Measurements from ENCODE around the gene HOXB9.

Gene HOXB9

GRCh38 chr17:48637323-48638260 lies 11.4 kb upstream of the HOXB9 start:
- DNase-seq = no peak

DNA sequence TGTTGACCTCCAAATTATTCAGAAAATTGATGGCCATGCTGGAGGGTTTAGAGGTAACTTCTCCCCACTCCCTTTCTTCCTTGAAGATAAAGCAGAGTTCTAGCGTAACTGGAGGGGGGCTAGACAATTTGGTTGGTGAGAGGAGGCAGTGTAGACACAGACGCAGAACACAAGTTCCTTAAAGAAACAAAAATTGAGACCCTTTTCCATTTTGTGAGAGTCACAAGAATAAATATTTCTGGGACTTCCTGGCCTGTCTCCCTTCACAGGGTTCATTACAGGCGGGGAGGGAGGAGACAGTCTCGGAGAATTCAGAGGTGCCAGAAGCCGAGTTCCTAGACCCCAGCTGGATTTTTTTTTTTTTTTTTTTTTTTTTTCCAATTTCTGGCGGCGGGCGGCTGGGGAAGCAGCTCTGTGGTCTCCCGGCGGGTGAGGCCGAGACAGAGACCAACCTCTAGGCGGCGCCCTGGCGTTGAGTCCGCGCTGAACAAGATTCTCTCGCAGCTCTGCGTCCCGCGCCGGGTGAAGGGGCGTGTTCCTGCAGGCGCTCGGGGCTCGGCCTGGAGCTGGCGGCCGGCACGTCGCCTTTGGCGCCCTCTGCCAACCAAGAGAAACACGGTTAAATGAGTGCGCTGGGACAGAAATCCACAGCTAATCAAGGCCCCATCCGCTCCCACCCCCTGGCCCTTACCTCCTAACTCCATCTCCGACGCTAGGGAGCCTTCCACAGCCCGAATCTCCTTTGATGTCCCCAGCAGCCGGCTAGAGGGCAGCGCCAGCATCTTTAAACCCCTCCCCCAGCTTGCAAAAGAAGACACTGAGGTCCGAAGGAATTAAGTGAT lies 10.2 kb upstream of the HOXB9 start:
- DNase-seq = peak; percentile 91

DNA sequence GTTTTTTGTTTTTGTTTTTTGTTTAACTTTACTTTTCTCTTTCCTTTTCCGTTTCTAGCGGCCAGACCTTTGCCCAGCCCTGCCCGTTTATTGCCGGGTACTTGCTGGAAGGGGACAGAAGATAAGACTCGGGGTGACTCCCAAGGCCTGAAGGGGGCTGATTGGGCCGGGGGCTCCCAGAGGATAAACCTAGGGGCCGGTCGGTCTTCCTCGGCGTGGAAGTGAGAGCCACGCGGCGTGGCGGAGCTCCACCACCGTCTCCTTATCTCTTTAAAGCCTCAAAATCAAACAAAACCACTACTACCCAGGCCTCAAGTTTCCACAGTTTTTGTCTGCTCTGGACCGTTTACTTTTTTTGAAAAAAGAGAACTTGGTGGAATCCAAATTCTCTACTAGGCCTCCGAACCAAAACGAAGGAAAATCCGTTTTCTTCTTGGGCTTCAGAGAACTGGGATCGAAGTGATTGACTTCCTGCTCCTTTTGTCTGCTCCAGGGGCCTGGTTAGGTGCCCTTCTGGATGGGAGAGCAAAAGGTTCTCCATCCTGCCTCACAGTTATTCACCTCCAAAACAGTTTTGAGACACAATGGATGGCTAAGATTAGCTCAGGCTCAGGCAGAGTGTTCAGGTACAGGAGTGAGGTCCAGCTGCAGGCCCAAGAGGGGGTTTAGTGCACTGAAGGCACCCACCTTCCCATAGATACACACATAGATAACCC lies 8.5 kb upstream of the HOXB9 start:
- no peak for DNase-seq

GRCh38 chr17:48633266-48633677 lies 7.1 kb upstream of the HOXB9 start:
- DNase-seq = no peak

DNA sequence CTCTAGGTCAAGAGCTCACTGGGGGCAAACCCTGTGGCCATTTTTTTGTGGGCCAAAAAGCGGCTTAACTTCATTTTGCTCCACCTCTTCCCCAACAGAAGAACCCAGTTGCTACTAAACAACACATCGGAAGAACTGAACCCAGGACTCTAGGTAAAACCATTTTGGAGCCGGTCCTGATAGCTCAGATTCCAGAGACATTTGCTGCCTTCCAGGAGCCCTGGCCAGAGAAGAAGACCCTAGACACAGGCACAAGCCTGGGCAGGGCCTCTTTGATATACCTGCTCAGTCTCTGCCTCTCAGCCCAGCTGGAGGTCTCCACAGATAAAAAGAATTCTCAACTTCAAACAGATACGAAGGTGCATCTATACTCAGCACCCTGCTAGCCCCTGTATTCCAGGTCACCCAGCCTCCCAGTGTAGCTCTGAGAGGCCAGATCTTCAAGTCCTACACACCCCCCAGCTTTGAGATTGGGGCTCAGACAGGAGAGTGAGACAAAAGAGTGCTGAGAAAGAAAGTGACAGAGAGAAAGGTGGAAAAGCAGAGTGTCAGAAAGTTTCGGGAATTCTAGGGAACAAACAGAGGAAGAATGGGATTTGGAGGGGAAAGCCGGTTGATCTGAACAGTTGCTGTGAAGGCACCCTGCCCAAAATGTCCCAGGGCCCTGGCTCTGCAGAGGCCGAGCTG lies 6.6 kb upstream of the HOXB9 start:
- DNase-seq = no peak

- DNase-seq = no peak
Measured at GRCh38 chr17:48631693-48632578, 5.8 kb upstream of the HOXB9 start.

GRCh38 chr17:48630925-48631692 lies 5.0 kb upstream of the HOXB9 start:
- DNase-seq = no peak

GRCh38 chr17:48630009-48630924 lies 4.1 kb upstream of the HOXB9 start:
- no peak for DNase-seq

DNA sequence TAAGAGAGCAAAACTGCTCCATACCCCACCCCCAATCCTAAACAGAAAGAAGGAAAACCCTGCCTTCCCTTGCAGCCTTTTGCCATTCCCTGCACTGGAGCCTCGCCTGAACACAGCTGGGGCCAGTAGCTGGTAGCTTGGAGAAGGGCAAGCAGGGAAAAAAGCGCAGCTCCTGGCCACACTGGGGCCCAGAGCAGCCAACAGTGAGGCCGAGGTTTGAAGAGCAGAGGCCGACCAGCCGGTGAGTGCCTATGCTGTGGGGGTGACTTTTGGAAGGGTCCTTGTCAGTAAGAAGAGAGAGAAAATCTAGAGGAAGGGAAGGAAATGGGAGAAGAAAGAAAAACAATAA lies 3.2 kb upstream of the HOXB9 start:
- DNase-seq = no peak

DNA sequence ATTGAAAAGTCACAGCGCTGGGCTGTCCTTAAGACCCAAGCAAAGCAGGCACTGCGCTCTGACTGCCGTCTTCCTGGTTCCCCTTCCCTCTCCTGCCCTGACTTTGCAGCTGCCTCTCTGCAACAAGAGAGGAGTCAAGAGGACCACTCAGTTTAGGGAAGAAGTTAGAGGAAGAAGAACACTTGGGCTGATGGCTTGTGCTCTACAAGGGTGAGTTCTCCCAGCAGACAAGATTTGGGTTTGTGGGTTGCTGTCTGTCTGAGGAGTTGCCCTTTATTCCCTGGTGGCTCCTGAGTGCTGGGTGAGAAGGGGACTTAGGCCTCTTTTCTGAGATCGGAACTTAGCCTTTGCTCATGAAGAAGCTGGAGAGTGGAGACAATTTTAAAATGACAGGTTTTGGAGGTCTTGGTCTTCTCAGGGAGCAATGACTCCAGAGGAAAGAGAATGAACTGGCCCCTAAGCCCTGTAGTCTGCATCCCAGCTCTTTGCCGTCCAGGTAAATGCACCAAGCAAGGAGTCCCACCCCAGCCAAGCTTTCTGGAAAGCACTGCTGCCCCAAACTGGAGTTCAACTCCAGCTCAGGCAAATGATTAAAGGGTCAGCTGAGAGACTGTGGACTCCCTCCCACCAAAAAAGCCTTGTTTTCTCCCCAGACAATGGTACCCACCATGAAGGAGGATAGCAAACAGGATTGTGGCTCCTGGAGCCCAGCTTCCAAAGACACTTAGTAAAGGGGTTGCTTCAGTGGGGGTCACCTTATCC lies 2.7 kb upstream of the HOXB9 start:
- DNase-seq = no peak

DNA sequence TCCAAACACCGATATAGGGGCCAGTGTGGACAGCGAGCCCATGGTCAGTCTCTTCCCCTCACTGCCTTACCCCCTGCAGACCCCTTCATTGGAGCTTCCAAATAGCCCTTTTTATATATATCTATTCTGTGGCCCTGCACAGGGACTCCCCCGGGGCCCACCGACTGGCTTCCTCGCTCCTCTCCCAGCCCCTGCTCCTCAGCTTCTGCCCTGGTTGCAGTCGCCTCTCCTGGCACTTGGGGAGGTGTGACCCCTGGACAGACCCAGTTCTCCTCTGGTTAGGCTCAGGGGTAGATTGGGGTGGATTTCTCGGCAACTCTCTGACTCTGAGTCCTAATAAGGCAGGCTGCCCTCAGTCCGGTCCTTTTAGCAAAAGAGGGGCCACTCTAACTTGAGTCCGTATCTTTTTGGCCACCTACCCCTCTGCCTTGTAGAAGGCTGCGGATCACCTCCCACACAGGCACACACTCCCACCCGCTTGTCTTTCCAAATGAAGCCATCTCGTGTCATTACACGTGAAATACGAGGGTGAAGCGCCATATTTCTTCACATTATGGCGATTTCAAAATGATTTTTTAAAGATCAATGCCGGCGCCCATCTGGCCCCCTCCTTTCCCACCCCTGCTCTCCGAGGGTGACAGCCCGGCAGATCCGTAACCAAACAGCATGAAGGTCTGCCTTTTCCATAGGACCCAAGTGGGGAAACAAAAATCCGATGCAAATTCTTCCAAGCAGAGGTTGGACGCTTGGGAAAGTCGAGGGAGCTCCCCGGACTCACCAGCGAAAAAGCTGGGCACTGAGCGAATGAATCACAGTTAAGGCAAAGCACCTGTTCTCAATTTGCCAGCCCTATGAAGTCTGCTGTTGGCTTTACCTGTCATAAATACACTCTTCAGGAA lies 1.7 kb upstream of the HOXB9 start:
- no peak for DNase-seq

- no peak for DNase-seq
Measured at GRCh38 chr17:48627118-48627597, 1.0 kb upstream of the HOXB9 start.

DNA sequence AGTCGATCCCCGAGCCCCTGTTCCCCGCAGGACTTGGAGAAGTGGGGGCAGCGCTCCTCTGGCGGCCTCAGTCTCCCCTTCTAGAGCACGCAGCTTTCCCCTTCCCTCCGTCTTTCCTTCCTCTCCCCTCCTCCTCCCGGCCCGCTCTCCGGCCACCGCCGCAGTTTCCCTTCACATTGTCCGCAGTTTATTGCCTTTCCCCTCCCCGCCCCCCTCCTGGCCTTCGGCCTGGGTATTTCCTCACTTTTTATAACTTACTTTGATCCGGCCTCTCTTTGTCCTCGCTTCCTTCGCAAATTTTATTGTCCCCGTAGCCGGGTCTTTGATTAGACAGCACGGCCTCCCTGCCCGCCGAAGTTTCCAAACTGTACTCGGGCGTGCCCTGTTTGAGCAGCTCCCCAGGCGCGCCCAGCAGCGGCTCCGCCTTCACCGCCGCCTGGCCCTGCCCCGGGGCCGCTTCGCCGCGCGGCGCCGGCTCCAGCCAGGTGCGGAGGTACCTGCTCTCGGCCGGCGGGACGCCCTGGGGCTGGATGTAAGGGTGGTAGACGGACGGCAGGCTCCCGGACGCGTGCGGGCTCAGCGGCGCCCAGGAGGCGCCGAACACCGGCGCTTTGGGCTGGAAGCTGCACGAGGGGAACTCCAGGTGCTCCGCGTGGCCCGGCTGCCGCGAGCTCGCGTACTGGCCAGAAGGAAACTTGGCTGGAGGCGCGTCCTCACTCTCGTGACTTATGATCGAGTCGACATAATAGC lies 488 bp downstream of the HOXB9 start:
- DNase-seq = peak; percentile 64

DNA sequence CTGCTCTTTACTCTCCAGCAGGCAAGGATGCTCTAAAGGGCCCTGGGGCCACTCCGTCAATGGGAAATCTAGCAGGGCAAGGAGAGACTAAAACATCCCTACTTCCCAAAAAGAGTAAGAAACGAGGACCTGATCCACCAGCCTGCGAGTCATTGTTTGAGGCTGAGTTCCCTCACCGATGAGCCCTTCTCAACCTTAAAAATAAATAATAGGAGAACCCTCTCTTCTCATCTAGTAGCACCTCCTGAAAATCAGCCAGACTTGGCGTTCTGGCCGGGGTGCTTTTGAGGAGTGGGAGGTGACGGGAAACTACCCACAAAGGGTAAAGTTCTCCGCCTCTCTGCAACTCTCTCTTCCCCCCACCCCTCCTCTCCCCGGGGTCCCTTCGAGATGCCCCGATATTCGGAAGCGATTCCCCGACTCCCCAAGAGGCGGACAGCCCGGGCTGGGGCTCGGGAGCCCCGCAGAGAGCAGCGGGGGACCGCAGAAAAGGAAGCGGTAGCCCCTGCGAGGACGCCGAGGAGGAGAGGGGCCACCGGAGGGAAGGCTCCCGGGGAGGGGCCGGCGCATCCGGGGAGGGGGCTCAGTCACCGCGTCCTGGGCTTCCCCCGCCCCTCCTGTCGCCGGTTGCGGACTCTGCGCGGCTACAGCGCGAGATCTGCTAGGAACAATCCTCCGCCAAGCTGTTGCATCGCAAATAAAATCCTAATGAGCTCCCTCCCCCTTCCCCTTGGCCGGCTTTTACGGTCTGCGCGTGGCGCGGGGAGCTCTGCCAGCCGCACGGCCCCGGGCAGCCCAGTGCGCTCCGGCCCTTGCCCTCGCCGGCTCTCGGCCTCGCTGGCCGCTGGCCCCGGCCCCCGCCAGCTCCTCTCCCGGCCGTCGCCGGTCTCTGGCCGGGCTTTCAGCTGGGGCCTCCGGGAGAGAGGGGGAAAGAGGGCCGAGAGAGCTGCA lies 1.3 kb downstream of the HOXB9 start:
- DNase-seq = no peak

DNA sequence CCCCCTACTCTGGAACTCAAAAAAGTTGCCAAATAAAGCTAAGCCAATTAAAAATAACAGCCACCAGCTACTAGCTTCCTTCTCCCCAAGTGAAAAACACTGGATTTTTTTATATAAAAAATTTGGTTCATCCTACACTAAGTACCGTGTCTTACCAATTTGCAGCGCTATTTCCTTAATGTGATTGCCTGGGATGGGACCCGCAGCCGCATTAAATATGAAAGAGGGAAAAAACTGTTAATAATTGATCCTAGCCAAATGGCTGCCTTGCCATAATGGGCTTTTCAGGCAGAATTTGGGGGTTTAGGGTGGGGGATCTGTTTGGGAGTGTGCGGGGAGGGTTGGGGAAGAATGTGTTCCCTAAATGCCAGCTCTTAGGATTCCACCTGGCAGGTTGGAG lies 2.0 kb downstream of the HOXB9 start:
- DNase-seq = no peak

DNA sequence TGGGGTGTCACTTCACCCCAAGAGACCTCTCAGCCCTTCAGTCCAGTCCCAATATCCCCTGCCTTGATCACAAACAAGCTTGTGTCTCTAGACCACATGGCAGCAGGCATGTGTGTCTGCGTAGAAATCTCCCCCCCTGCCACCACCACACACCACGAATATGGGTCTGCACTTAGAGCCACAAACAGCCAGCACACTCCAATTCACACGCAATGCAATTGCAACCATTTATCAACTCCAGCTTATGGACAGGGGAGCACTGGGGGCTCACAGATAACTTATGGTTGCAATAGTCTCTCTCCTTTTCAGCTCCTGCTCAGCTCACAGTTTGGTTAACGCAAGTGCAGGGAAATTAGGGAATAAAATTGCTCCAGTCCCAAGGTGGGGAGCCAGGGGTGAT lies 2.6 kb downstream of the HOXB9 start:
- DNase-seq = no peak

All from stimulated activated CD4-positive, alpha-beta T cell treated with anti-CD3 and anti-CD28 coated beads, Interleukin-15, amount 100 ng/mL, for 24 hours (primary cell).